Activated CD4-positive, alpha-beta T cell treated with anti-CD3 and anti-CD28 coated beads for 36 hours (primary cell): ENCODE data around the gene BCDIN3D. TPM values are rescaled to one million over a fixed set of nuclear protein-coding genes. Genes with fewer than 3 reads are reported as not detected.

Experiments used
- total RNA-seq, 2 experiments: library from RNA; stranded (reverse); gene quantifications; one replicate each; pipeline ENCODE4 v1.2.3, GENCODE V29; 2021

The BCDIN3D gene
- total RNA-seq, 2 experiments from 2014 or later, result 5.5 to 5.6 TPM

Other genes starting within 250 kb of the BCDIN3D start
- gene FAM186B, start 237.5 kb downstream of the BCDIN3D start, total RNA-seq, result under 1 TPM; 0.05 to 0.07 TPM
- gene PRPF40B, start 219.5 kb downstream of the BCDIN3D start, total RNA-seq, result 1 to 10 TPM; 6.9 to 8.1 TPM
- 10 to 100 TPM; 23.2 to 24.3 TPM for gene FMNL3, start 135.7 kb downstream of the BCDIN3D start, total RNA-seq
- gene TMBIM6, start 101.5 kb downstream of the BCDIN3D start, total RNA-seq, result 100 to 1,000 TPM; 378 to 450 TPM
- gene NCKAP5L, start 14.7 kb downstream of the BCDIN3D start, total RNA-seq, result 1 to 10 TPM; 4.3 to 4.5 TPM
- under 1 TPM; 0.53 to 0.91 TPM for gene FAIM2, start 60.8 kb upstream of the BCDIN3D start, total RNA-seq
- gene AQP2, start 107.6 kb upstream of the BCDIN3D start, total RNA-seq, result not detected
- not detected for gene AQP5, start 118.8 kb upstream of the BCDIN3D start, total RNA-seq
- not detected for gene AQP6, start 129.8 kb upstream of the BCDIN3D start, total RNA-seq
- gene RACGAP1, start 182.4 kb upstream of the BCDIN3D start, total RNA-seq, result 100 to 1,000 TPM in 1 of 2 experiments, 10 to 100 TPM in 1; 99.7 to 118 TPM
- 1 to 10 TPM; 7.3 to 8.0 TPM for gene ASIC1, start 214.5 kb upstream of the BCDIN3D start, total RNA-seq
- gene SMARCD1, start 242.2 kb upstream of the BCDIN3D start, total RNA-seq, result 10 to 100 TPM; 51.8 to 76.6 TPM